Superior temporal gyrus (tissue), 1 donor: Measurements from ENCODE around the gene HLX.

ENCODE experiments used
- DNase-seq: peaks from one replicate; pipeline ENCODE4 v3.0.0-alpha.2; 2016; ENCODE audit errors: extremely low spot score

Gene HLX

DNA sequence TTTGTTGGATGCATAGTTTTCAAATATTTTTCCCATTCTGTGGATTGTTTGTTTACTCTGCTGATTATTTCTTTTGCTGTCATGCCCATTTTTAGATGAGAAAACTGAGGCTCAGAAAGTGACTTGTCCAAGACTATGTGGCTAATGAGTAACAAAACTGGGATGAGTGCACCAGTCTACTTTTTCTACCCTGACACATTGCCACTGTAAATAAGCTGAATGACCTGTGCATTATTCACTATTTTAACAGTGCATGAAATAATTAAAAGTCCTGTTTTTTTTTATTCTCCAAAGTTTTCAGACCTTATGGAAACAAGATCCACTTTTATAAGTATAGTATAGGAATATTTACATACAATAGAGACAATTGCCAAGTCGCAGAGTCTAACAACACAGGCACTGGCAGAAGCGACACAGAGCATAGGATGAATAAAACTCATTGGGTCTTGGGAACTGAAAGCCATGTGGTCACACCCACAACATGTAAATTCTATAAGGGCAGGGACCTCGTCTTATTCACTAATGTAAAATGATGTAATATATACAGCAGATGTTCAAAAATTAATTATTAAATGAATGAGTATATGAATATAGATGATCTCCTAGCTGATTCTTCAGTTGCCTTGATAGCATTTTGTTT lies 45.2 kb downstream of the HLX start:
- DNase-seq: no peak

- DNase-seq: no peak
Observed at GRCh38 chr1:220925707-220926106, 46.5 kb downstream of the HLX start.

- DNase-seq: no peak
Observed at GRCh38 chr1:220926146-220926545, 46.9 kb downstream of the HLX start.

GRCh38 chr1:220927442-220927841 lies 48.2 kb downstream of the HLX start:
- no peak for DNase-seq

GRCh38 chr1:220928320-220928719 lies 49.1 kb downstream of the HLX start:
- no peak for DNase-seq

- DNase-seq: no peak
Observed at GRCh38 chr1:220928725-220929300, 49.6 kb downstream of the HLX start.

- no peak for DNase-seq
Observed at GRCh38 chr1:220929304-220929703, 50.1 kb downstream of the HLX start.
